Esophagus muscularis mucosa (tissue), 4 donors: Measurements from ENCODE around the gene GBA2.

Experiments
- CTCF ChIP-seq, 3 experiments: fragments of 200-600 bp in 2 of 3; fragments of 450-650 bp in 1 of 3; sonication (generic) in 2 of 3; IDR thresholded peaks; one replicate each; pipeline ENCODE4 v1.5.1; 2017 to 2019; ENCODE audit warnings: antibody characterized with exemption in 3 of 3, mild to moderate bottlenecking in 2 of 3, moderate library complexity in 1 of 3
- EP300 ChIP-seq: sonication (generic); formaldehyde crosslinking; IDR thresholded peaks from one replicate; pipeline ENCODE4 v1.6.1; 2017; ENCODE audit warnings: antibody characterized with exemption
- POLR2A ChIP-seq: fragments of 450-650 bp; IDR thresholded peaks from one replicate; pipeline ENCODE4 v1.6.1; 2017; ENCODE audit warnings: antibody characterized with exemption, moderate library complexity, mild to moderate bottlenecking, low read depth

DNA sequence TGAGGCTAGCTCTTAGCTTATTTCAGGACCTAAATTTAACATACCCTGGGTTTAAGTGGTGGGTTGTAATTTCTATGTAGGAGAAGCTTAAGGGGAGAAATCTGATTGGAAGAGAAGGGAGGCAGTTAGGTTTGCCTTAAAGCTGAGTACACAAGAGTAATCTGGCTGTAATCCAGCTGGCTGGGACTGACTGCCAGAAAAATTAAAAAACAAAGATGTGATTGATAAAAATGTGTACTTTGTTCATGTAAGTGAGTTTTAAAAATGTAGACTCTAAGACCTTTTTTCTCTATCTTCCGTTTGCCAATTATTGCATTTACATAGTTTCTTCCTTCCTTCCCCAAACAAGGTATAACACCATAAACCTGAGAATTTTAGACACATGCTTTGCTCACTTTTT lies 22.5 kb upstream of the GBA2 start:
- TF ChIP-seq POLR2A (no peak), EP300 (no peak), CTCF (IDR thresholded peaks at IDR 0.05) (no peak)
